SIG-M5 (cell line): ENCODE measurements around the gene ELOVL3.

Source experiments
- DNase-seq: peaks from one replicate; lab custom pipeline; 2025; lab: John Stamatoyannopoulos, UW

The ELOVL3 gene

DNA sequence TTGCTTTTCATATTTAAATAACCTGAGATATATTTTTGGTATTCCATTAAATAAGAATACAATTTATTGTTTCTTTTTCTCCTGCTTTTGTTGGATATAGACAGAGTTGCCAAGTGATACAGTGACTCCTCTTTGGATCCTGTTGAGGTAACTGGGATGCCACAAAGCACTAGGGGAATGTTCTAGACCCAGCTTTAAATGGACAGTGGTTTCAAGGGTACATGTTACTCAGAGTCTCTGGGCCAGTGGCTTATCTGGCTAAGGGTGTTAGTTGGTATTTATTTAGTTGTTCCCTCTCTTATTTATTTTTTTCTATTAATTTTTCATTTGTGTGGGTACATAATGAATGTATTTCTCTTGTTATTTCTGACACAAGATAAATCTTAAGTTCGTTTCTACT, 28.3 kb downstream of the ELOVL3 start:
- DNase-seq = no peak

DNA sequence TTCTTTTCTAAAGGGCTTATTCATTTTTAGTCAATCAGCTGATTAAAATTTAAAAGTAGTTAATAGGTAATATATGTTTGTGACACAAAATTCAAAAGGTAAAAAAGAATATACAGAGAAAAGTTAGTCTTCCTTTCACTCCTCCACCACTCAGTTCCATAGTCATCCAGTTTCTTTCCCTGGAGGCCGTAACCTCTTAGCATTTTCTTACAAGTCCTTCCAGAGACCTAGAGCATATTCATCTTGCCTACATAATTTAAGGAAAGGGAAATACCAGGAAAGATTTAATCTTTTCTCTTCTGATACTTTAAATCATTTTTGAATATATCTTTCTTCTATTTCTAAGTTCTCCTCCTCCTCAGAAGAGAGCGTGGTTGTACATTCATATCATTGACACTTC, 29.3 kb downstream of the ELOVL3 start:
- DNase-seq = no peak

DNA sequence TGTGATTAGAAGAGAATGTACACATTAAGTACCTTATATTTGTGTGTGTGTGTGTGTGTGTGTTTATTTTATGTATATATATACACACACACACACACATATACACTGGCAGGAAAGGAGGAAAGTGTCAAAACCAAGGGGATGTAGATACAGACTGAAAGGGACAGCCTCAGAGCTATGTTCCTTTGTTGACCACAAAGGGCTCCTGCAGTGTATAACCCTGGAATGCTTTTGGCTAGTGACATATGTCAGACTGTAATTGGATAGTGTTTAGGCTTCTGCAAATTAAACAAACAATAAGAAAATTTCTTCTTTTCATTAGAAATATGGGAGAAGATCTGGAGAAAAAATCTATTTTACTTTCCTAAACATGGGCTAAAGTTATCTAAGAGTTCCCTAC, 35.1 kb downstream of the ELOVL3 start:
- no peak for DNase-seq

DNA sequence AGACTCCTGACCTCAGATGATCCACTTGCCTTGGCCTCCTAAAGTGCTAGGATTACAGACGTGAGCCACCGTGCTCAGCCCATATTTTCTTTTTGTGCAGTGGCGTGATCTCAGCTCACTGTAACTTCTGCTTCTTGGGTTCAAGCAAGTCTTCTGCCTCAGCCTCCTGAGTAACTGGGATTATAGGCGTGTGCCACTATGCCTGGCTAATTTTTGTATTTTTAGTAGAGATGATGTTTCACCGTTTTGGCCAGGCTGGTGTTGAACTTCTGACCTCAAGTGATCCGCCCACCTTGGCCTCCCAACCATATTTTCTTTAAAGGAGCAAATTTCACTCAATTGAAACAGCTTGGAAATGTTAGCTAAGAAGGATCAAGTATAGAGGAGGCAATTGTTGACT, 35.7 kb downstream of the ELOVL3 start:
- DNase-seq = no peak

DNA sequence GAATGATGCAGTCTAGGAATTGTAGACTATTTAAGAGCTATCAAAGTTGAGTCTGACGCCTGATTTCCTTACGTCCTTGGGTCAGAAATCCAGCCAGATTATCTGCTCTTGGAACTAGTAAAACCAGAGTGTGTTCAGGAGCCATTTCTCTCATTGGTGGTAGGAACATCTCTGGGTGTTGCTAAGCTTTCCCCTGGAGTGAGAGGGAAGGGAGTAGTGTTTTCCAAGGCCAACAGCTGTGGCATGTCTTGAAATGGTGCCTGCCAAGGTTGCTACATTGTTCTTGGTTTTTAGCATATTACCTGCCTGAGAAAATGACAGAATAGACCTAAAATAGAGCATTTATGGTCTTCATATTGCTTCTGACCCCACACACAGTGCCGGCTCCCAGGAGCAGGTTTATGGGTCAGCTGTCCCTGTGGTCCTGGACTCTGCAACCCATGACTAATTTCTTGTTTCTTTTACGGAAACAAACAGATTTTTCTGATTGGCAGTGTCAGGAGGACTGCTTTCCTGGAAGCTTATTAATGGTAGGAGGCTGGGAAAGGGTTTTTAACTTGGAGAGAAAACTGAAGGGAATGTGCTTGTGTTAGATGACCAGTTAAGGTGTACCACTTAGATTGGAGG, 36.8 kb downstream of the ELOVL3 start:
- no peak for DNase-seq

DNA sequence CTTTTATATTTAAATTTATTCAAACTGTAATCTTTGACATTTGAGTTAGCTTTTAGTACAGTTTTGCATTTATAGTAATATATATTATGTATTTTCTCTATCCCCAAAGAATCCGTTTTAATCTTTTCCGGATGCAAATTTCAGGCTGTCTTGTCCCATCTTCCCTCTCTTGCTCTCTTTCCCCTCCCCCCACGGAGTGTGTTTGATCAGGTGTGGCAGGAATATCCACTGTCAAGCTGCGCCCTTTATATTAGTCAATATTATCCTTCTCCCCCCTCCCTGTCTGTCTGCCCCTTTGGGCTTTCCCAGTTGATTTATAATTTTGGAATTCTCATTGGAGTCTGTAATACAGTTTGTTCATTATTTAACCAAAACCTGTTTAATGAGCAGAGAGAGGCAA, 38.3 kb downstream of the ELOVL3 start:
- no peak for DNase-seq

DNA sequence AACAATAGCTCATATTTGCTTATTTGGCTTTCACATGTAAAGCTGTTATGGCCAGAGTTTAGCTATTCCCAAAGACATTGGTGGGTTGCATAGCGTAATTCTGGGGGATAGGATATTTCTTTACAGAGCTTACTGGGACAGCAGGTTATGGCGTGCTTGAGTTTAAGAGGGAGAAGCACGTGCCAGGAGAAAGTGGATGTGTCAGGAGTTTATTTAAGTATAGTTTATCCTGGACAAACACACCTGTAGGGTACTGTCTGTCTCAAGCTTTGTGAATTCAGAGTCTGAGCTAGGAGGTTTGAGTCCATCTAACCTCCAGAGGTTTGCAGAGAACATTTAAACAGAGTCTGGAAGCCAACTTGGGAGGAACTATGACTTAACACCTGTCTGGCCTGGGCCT, 40.6 kb downstream of the ELOVL3 start:
- no peak for DNase-seq

DNA sequence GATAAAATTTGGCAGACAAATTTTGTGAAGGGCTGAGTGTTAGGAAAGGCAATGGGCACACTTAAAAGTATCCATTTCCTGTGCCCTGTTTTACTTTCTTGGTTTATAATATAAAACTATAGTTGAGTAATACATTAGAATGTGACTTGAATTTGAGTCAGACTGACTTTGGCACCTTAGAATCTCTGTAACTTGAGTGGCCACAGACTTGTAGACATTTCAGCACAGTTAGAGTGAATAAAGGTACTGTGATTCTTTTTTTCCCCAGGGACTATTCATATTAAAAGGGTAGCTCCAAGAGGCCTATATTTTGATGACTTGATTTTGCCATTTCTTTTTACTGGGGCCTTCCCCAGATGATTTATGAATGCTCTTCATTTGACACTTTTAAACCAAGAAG, 41.6 kb downstream of the ELOVL3 start:
- DNase-seq = no peak

DNA sequence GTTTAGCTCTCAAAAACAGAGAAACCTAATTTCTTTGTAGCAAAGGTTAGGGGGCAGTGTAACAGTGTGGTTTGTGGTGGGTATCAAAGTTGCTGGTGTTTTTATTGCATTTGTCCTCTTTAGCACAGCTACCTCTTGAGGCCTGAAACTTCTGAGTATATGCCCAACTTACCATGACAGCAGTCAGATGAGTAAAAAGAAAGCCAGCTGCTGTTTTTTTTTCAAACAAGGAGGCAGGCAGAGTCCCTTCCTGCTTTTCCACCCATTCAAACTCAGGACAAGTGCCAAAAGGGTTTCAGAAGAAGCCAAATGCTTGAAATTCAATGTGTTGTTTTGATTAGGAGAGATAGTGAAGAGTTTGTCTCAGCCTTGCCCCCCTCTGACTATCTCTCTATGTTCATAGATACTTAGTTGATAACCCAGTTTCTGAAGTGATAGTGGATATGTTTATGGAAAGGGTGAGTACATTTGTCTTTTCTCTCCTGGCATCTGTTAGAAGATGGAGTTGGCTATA, 42.3 kb downstream of the ELOVL3 start:
- DNase-seq = no peak

DNA sequence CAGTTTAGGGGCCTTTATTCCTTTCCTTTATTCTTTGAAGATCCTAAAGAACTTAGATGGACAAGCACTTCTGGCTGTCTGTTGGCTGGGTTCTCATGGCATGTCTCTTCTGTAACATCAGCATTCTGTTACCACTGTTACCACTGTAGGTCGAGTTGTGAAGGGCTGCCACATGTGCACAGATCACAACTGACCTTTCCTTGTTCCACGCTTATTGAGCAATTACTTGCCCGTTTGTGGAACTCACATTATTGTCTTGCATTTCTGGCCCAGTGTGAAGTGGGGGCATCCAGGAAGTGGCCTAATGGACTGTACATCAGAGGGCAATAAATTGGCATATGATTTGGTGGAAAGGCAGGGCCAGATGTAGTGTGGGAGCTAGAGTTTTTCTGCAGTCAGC, 42.9 kb downstream of the ELOVL3 start:
- no peak for DNase-seq

DNA sequence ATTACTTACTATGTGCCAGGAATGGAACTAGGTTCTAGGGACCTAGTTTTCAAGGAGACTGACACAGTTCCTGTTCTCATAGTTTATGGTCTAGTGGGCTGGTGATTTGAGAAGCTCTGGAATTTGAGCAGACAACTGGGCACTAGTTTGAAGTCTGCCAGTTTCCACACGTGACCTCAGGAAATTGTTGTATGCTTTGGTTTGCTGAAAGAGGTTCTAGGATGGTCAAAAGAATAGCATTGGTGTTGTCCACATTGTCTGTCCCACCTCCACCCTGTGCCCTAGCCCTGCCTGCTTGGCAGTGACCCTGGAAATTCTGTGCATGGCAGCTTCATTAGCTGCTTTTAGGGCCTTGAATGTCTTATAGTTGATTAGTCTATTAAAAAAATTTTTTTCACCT, 48.0 kb downstream of the ELOVL3 start:
- DNase-seq = no peak

DNA sequence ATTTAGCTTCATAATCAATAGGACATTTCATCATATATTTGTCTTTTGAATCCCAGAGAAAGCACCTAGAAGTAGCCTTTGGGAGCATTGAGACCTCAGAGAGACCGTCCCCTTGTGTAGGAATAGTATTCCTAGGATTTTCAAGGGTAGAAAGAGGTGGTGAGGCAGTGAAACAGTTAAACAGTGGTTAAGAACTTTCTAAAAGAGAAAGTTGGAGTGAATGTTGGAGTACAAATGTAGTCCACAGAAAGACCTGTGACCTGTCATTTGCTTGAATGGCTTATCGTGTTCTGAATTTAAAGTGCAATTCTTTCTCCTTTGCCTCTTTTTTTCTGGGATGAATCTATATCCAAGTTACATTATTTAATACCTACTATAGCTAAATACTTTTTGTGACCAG, 49.2 kb downstream of the ELOVL3 start:
- DNase-seq = no peak

DNA sequence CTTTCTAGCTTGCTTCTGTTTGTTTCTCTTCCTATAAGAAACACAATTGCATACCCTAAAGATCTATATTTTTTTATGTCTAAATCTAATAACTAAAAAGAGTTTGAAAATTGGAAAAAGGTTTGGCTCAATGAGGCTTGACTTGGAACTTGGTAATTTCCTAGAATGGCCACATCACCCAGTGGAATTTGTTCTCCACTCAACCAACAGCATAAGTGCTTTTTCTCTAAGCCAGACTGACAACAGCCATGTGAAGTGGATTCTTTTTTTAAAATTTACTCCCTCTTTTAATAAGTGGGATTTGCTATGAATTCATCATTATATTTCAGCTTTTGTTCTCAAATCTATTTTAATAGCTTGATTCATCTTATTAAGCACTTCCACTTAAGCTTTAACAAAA, 53.0 kb downstream of the ELOVL3 start:
- no peak for DNase-seq
